NK-92 treated with Interleukin-12 subunit alpha and Interleukin-12 subunit beta, amount 100 ng/mL, for 24 hours (cell line): Measurements from ENCODE around the gene CEP78.
"Not testable (repeated sequence)": the region's sequence is repeated elsewhere in the genome, so short reads cannot be mapped to it uniquely, and the experiment has no call there.

ENCODE experiments used
- DNase-seq: peaks from one replicate; lab custom pipeline; 2025; lab: John Stamatoyannopoulos, UW

Gene CEP78

DNA sequence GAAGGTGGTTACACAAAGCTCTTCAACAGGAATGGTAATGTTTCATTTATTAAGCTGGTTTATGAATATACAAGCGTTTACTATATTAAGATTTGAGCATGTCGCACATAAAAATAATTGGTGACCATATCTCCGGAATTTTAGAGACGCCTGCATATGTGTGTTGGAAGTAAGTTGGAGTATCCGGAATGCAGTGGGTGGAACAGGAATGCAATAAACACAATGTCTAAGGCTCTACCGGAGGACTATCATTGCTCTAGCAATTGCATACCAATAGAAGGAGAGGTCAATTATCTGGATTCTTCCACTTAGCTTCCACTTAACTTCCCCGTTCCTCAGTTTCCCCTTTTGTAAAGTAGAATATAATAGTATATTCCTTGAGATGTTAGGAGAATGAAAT lies 1.1 kb upstream of the CEP78 start:
- DNase-seq = no peak

DNA sequence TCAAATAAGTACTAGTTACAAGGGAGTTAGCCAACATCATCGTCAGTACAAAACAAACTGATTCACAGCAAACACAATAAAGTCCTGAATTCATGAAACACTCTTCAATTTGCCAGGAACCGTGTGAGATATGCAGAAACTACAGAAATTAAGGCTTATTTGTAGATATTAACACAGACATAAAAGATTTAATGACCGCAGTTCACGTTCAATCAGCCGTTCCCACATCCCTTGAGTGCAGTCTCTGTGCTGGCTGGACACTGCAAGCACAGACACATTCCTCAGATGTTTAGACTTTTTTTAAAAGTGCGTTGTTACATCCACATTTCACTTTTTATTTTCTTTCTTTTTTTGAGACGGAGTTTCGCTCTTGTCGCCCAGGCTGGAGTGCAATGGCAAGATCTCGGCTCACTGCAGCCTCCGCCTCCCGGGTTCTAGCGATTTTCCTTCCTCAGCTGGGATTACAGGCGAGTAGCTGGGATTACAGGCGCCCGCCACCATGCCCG lies 566 bp upstream of the CEP78 start:
- DNase-seq = no peak

DNA sequence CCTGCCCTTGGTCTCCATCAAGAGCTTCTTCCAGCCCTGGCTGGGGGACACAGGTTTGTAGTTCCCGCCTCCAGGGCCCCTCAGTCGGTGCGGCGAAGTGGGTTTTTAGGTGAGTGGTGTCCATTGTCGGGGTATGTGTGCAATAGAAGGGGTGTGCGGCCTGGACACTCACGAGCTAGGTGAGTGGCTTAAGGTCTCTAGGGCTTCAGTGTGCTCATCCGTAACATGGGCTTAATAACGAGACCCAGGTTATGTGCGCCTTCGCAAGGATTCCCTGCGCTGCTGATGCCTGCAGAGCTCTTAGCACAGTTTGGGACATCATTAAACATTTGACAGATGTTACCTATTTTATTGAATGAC lies 656 bp downstream of the CEP78 start:
- DNase-seq = no peak

- DNase-seq = no peak
Measured at GRCh38 chr9:78238046-78239038, 2.5 kb downstream of the CEP78 start.

- no peak for DNase-seq
Measured at GRCh38 chr9:78239506-78239905, 3.6 kb downstream of the CEP78 start.

DNA sequence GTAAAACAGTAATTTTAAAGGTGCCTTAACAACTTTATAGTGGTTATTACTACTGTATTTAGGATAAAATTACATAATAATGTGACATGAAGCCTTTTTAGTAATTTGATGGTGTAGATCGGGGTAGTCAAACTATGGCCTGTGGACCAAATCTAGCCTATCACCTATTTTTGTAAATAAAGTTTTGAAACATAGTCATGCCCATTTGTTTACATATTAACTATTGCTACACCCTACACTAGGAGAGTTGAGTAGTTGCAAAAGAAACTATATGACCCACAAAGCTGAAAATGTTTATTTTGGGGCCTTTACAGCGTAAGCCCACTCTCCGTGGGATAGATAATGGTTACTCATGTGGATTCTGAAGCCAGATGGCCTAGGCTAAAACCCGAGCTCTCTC lies 6.2 kb downstream of the CEP78 start:
- no peak for DNase-seq

DNA sequence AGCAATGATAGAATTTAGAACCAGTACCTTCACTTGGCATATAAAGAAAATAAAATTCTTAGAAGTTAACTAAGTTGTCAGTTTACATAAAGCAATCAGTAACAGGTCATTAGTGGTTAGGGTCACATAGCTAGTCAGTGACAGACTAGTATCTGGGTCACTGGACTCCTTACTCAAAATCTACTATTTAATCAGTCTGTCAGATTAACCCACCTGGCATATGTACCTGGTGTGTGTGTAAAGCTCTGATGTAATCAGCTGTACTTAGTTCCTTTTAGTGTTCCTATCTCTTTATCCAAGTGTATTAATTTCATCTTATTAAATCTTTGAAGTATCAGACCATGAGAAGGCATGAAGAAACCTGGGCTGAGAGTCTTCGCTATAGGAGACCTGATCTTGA lies 7.3 kb downstream of the CEP78 start:
- DNase-seq = no peak

DNA sequence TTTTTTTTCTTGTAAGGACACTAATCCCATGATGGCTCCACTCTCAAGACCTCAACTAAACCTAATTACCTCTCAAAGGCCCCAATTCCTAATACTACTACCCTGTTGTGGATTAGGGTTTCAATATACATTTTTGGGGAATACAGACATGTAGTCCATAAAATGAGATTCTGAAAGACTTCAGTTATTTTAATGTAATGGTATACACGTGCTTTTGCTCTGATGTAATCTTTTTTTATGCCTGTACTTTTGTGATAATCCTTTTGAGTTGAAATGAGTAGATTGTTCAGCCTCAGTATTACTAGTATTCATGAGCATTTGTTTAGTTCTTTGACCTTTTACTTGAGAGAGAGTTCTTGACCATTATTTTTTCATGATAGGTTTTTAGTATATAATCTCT lies 9.5 kb downstream of the CEP78 start:
- DNase-seq = no peak

GRCh38 chr9:78248635-78249034 lies 12.8 kb downstream of the CEP78 start:
- no peak for DNase-seq

DNA sequence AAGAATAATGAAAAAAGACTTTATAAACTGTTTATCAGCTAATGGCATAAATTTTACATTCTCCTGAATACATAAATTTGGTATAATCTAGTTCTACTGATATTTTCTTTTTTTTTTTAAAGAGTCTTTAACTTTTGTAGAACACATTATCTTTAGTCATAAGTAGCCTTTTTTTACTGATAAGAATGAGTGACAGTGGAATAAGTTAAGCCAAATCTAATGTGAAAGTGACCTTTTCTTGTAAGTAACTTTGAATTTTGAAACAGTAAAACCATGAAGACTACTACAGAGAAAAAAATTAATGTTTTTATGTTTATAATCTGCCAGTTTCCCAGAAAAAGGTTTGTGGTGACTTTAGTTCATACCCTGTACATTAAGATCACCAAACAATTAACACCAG lies 13.7 kb downstream of the CEP78 start:
- DNase-seq = no peak

DNA sequence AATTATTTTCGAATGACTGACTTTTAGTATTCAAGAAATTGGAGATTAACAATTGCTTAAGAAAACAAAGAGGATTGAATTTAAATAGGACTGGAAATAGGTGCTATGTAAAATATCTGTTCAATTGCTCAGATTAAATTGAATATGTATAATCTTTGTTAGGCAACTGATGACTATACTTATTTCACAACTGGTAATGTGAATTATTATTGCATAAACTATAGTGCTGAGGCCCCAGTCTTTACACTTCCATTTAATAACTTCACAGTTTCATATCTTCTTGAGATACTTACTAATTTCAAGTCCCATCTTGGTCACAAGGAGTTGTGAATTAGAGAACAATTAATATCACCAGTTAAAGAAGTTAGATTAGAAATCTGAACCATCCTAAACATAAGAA lies 16.7 kb downstream of the CEP78 start:
- DNase-seq = no peak

DNA sequence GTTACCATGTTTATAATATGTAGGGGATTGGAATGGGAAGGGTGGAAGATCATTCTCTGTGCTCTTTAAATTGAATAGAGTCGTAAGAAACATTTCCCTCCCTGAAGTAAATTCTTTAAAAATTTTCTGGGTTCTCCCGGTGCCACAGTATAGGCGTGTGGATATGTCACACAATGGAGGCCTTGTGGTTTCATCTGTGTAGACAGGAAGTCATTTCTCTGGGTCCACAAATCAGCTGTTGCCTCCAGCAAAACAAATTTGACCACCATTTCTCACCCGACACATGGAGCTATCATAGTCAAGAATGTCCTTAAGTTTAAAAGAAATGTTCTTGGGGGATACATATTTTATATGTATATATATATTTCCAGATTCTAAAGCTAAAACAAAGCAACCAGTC lies 17.4 kb downstream of the CEP78 start:
- no peak for DNase-seq

DNA sequence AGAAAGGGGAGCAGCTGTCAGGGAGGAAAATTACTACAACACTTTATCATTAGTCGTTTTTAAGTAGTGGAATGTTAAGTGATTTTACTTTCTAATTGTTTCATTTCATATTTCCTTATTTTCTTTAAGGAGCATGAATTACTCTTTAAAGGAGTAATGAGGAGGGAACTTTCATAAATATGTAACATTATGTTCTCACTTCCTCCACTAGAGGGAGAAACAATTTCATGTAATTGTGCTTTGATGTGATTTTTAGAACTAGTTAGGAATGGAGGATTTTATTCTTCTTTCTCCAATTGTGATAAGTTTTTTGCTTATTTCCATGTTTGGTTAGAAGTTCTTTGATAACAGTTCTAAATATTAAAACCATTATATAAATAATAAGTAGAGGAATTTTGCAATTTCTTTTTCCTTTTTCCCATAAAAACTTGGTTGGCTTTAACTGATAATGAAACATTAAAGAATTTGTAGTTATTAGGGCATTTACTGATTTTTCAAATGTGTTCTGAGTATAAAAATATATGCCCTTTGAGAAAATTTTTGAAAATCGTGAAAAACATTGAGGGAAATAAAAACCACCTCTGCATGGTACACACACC lies 25.6 kb downstream of the CEP78 start:
- DNase-seq = no peak

DNA sequence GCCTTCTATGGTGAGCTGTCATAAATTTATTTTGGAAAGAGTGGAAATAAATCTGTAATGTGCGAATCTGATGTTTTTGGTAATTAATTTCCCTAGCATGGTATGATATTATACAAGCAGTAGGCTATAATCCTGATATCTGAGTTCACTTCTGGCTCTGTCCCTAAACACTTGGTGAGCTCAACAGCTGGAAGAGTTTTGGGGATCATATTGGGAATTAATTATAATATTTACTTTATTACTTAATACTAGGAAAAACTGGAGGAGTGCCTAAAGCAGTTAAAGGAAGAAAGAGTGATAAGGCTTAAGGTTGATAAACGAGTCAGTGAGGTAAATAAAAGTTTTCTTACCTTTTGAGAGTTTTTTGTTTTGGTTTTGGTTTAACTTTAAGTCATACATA lies 26.8 kb downstream of the CEP78 start:
- DNase-seq = no peak

DNA sequence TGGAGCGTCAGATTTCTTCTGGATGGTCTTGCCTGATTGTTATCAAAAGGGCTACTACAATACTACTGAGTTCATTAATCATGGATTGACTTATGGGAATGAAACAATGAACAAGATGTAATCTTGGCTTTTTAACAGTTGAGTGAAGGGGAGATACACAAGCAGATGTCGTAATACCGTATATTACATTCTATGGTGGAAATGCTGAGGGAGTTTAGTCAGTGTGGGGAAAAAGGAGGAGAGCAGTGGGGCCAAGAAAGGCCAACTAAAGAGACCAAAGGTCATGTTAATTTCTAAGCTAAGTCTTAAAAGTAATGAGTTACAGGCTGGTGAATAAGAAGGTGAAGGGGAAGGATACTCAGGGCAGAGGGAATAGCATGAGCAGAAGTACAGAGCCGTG lies 32.0 kb downstream of the CEP78 start:
- DNase-seq = no peak

GRCh38 chr9:78269784-78270183 lies 33.9 kb downstream of the CEP78 start:
- DNase-seq = no peak

DNA sequence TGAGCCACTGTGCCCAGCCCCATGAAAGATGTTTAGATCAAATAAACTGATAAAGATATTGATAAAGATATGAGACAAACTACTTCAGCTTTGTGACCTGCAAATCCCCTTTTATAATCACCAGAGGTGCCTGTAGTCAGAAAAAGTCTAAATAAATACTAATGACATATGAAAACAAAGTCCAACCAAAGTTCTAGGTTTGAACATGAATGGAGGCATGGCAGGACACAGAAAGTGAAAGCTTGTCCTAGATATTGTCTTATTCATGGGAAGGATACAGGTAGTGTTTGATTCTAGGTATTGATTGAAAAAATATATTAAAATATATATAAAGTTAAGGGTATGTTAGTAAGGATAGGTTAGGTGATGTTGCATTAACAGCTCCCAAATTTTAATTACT lies 36.4 kb downstream of the CEP78 start:
- DNase-seq = no peak

GRCh38 chr9:78273761-78274160 lies 37.9 kb downstream of the CEP78 start:
- no peak for DNase-seq

DNA sequence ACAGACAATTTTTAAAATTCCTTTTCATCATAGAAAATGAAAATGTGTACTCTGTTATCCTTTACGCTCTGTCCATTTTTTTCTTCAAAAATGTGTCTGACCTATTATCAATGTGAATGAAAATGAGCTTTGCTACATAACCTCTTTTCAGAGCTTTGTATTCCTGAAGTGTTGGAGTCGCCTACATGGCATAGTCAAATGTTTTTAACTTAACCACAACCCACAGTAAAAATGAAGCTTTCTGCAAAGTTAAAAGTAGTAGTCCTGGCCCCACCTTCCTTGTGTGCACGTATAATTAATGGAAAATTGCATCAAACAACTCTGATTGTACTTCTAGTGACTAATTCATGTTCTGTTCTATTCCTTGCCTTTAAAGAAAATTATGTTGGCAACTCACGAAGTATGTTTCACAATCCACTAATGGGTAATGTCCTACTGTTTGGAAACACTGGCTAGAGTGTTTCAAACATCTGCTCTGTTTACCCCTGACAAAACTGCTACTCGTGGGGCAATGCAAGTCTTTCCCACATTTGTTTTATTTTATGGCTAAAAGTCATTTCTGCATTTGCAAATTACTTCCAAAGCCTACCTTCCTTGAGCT lies 42.4 kb downstream of the CEP78 start:
- no peak for DNase-seq

DNA sequence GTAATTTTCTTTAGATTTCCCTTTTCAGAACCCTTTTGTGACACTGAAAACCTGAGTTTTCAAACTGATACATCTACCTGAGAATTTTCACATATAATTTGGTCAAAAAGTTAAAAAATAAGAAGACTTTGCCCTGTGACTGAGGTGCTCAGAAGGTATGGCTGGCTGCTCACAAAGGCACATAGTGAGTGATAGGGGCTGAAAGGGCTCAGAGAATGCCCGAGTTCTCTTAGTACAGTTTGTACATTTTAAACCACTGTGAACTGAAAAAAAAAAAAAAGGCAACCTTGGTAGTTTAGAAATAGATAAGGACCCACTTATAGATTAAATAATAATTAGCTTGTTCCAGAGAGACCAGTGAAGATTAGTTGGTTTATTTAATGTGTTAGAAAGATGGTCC lies 42.9 kb downstream of the CEP78 start:
- no peak for DNase-seq

DNA sequence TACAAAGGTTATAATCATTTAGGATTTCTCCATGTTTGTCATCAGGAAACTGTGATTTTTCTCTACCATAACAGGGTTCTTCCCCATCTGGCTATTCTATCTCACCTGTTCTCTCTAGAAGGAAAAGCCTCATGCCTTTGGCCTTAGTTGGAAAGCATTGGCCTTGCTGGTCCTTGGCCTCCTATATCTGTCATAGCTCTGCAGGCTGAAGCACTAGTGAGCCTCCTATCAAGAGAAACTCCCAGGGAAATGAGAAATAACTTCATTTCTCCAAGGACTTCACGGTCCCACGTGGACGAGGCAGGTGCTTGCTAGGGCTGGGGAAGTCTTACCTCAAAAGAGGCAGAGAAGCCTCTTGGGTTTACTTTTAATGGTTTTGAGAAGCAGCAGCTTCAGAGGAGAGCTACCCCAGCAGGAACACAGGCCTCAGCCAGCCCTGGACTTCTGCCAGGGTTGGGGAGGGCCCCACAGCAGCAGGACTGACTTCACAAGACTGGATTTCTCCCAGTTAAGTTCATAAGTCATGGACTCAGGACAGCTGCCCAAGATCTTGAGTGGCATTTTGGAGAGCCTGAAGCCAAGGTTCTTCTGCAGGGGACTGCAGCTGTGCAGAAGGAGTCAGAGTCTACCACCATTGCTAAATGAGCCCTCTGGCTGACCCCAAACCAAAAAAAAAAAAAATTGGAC lies 45.2 kb downstream of the CEP78 start:
- DNase-seq = no peak

GRCh38 chr9:78284181-78284580 lies 48.3 kb downstream of the CEP78 start:
- not testable (repeated sequence) for DNase-seq
